ENCODE data around the gene KLHL11.

Gene KLHL11, protein sequence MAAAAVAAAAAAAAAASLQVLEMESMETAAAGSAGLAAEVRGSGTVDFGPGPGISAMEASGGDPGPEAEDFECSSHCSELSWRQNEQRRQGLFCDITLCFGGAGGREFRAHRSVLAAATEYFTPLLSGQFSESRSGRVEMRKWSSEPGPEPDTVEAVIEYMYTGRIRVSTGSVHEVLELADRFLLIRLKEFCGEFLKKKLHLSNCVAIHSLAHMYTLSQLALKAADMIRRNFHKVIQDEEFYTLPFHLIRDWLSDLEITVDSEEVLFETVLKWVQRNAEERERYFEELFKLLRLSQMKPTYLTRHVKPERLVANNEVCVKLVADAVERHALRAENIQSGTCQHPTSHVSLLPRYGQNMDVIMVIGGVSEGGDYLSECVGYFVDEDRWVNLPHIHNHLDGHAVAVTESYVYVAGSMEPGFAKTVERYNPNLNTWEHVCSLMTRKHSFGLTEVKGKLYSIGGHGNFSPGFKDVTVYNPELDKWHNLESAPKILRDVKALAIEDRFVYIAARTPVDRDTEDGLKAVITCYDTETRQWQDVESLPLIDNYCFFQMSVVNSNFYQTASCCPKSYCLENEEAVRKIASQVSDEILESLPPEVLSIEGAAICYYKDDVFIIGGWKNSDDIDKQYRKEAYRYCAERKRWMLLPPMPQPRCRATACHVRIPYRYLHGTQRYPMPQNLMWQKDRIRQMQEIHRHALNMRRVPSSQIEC

GRCh38 chr17:41864836-41865595, at the start of gene KLHL11:
KLHL11 (minus strand) TSS chr17:41865423; CDS start chr17:41865370, 53 bp downstream.
- peak; percentile 86 for DNase-seq (ENCODE audit: low spot score)

DNA sequence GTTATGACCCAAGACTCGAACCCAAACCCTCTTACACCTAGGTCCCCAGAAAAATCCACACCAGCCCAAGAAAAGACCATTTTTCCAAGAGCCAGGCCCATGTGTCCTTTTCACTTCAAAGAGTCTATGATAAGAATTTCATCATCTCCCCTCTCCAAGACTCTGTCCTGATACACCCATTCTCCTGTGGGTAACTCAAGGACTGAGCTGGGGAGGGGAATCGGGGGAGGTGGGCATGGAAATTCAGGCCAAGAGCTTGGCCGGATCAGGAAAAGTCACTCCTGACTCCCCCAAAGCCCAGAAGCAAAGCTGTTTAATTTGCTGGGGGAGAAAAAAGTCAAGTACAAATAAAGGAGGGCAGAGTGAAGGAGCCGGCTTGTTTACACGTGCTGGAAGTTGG, 49.8 kb upstream of the KLHL11 start:
- DNase-seq (ENCODE audit: low spot score) = no peak

- no peak for DNase-seq (ENCODE audit: low spot score)
Observed at GRCh38 chr17:41914358-41914766, 49.1 kb upstream of the KLHL11 start.

DNA sequence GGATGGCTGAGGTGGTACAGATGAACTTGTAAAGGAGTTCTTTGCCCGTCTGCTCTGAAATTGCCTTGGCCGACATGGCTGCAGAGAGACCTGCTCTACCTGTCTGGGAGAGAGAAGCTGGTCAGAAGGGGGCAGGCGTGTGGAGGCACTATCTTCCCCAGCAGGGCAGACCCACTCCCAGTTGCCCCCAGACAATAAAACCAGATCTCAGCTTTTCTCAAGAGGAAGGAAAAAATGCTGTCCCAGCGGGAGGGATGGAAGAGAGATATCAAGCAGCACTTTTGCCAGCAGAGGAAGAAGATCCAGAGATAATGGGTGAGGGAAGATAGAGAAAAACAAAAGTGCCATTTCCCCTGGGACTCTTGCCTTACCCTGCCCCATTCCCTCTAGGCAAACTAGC, 48.6 kb upstream of the KLHL11 start:
- no peak for DNase-seq (ENCODE audit: low spot score)

DNA sequence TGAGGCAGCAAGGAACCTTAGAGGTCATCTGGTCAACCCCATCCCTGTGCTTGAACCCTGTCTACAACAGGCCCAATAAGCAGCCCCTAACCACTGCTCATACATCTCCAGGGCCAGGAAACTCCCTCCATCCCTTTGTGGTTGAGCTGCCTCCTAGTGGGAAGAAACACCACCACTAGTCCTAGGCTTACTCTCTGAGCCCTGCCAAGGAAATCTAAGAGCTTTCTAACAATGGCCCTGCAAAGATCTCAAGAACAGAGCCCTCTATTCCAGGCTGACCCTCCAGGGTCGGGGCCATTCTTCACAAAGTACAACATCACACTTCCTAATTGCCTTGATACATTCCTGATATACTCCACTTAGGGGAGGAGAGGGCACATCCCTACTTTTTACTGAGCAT, 47.7 kb upstream of the KLHL11 start:
- no peak for DNase-seq (ENCODE audit: low spot score)

DNA sequence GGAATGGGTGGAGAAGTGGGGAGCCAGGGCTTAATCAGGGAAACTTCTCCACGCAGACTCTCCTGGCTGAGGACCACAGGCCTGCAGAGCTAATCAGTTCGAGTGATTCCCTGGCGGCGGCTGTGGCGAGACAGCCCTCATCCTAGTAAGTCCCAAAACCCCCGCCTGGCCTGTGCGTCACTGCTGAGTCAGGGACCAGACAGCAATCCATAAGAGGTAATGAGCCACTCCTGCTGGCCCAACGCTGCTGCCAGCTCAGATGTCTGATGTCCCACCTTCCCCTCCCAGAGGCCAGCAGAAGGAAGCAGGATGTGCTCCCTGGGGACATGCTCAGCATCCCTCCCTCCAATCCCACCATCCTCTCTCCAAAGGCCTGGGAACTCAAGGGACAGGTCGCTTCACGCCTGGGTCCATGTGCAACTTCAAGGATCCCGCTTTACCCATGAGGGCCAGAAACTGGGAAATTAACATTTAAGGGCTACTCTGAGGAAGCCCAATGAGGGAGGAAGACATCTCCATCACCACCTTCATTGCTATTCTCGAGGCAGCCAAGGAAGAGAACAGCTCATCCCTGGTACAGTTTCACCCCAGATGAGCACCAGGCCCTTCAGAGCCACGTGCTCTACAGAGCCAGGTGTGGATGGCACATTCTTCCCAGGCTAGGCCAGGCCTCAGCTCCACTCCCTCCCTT, 45.6 kb upstream of the KLHL11 start:
- DNase-seq (ENCODE audit: low spot score) = no peak

GRCh38 chr17:41909088-41909487, 43.9 kb upstream of the KLHL11 start:
- DNase-seq (ENCODE audit: low spot score) = no peak

DNA sequence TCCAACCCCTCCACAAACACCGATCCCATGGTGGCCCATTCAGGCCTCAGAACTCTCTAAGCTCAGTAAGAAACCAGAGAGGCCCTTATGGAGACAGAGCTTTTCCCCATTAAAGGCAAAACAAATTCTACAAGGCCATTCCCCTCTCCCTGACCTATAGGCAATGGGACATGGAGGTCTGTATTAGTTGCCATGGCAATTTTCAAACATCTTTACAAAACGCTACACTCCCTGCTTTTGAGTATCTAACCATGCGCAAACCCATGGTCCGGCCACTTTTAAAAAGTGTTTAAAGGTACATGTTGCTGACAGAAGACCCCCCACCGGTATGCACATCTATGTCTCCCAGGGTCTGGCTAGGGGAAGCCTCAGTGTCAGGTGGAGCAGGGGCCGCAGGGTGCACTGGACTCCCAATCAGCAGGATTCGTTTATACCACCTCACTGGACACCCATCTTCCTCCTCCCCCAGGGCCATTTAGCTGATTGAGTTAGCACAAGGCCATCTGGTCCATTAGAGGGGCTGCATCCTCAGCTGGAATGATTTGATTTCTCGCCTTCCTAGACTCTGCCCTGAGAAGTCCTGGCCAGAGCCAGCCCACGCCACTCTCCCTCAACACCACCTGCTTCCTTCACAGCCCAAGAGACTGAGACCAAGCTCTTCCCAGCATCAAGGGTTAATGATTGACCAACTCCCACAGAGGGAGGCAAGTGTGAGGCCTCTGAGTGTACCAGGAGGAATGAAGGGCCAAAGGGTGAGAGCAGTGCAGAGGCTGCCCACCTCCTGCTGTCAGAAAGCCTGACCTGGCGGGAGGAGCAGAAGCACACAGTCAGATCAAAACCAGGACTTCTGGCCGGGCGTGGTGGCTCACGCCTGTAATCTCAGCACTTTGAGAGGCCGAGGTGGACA, 42.7 kb upstream of the KLHL11 start:
- no peak for DNase-seq (ENCODE audit: low spot score)

GRCh38 chr17:41907185-41907556, 41.9 kb upstream of the KLHL11 start:
- no peak for DNase-seq (ENCODE audit: low spot score)

GRCh38 chr17:41906465-41907184, 41.4 kb upstream of the KLHL11 start:
- DNase-seq (ENCODE audit: low spot score) = no peak

GRCh38 chr17:41905172-41905571, 39.9 kb upstream of the KLHL11 start:
- DNase-seq (ENCODE audit: low spot score) = no peak

GRCh38 chr17:41904242-41904841, 39.1 kb upstream of the KLHL11 start:
- no peak for DNase-seq (ENCODE audit: low spot score)

- DNase-seq (ENCODE audit: low spot score) = no peak
Observed at GRCh38 chr17:41901646-41902045, 36.4 kb upstream of the KLHL11 start.

DNA sequence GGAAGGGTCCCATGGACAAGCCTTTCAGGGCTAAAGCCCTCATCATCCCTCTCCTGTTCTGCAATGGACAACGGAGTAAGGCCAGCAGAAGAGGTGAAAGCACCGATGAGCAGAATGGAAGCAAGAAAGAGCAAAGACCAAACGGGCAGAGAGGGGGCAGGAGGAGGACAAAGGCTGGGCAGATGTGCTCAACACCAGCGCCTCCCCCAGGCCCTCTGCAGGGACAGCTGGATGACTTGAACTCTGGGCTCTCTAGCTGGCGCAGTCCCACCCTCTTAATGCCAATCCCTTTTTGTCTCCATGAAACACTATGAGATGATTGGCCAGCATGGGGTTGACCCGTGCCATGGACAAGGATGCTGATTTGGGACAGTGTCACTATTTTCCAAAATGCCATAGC, 31.5 kb upstream of the KLHL11 start:
- no peak for DNase-seq (ENCODE audit: low spot score)

- no peak for DNase-seq (ENCODE audit: low spot score)
Observed at GRCh38 chr17:41895617-41896016, 30.4 kb upstream of the KLHL11 start.

GRCh38 chr17:41894791-41895331, 29.6 kb upstream of the KLHL11 start:
- no peak for DNase-seq (ENCODE audit: low spot score)

DNA sequence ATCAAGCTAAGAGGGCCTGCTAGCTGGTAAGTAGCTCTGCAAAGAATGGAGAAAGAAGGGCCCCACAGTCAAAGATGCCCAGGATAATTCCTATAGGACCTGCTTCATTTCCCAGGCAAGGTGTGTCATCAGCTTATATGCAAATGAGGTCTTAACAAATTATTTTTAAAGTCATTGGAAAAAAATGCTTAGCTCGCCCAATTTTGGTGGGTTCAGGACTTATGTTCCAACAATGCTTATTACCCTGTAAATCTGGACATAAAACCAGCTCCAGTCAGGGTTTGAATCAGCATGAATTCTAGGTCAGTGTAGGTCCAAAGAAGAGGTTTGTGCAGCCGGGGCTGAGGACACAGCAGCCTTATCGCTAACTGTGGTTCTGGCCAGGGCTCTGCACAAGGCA, 28.2 kb upstream of the KLHL11 start:
- DNase-seq (ENCODE audit: low spot score) = no peak

DNA sequence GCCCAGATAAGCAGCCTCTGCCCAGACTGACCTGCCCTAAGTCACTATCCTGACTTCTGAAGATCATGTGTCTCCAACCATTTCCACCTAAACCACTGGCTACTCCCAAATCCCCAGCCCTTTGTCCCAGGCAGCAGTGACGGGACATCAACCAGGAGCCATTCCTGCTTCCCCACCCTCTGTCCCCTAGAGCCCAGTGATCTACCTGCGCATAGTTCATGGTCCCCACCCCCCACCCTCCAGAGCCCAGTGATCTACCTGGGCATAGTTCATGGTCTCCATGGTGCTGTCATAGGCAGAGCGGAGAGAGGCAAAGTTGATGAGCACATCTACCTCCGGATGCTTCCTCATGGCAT, 26.8 kb upstream of the KLHL11 start:
- no peak for DNase-seq (ENCODE audit: low spot score)

- DNase-seq (ENCODE audit: low spot score) = no peak
Observed at GRCh38 chr17:41891135-41892020, 26.2 kb upstream of the KLHL11 start.
